Gastrocnemius medialis (tissue), 4 donors: ENCODE measurements around the gene TMEM158. TPM values are rescaled to one million over a fixed set of nuclear protein-coding genes. Genes with fewer than 3 reads are reported as not detected.

Experiments
- ATAC-seq, 2 donors: fragments of 150-250 bp; one replicate each; pipeline ENCODE4 v1.9.1; 2016
- DNase-seq, 2 donors: peaks; one replicate each; pipeline ENCODE4 v3.0.0-alpha.2; 2019
- H3K27ac ChIP-seq, 4 donors: fragments of 200-600 bp; sonication (generic); 1 replicate in 1 of 4; 2 replicates in 3 of 4; pipeline ENCODE4 v1.5.1; 2016 to 2018; ENCODE audit warnings: mild to moderate bottlenecking in 2 of 4, moderate library complexity in 1 of 4
- H3K27me3 ChIP-seq, 3 donors: fragments of 200-600 bp; sonication (generic) in 2 of 3; 1 replicate in 1 of 3; 2 replicates in 2 of 3; pipeline versions ENCODE4 v1.5.1 to v1.6.0; 2016 to 2019; ENCODE audit warnings: mild to moderate bottlenecking in 1 of 3, moderate library complexity in 1 of 3
- H3K36me3 ChIP-seq, 2 donors: fragments of 200-600 bp; sonication (generic) in 1 of 2; one replicate each; pipeline ENCODE4 v1.5.1; 2017 to 2018
- H3K4me1 ChIP-seq, 2 donors: fragments of 200-600 bp; sonication (generic) in 1 of 2; one replicate each; pipeline ENCODE4 v1.5.1; 2016 to 2017; ENCODE audit warnings: mild to moderate bottlenecking in 2 of 2
- H3K4me3 ChIP-seq, 4 donors: fragments of 200-600 bp; sonication (generic) in 3 of 4; 1 replicate in 1 of 4; 2 replicates in 3 of 4; pipeline ENCODE4 v1.5.1; 2016 to 2019; ENCODE audit warnings: mild to moderate bottlenecking in 2 of 4
- H3K9me3 ChIP-seq, 3 donors: fragments of 200-600 bp; sonication (generic) in 2 of 3; 1 replicate in 1 of 3; 2 replicates in 2 of 3; pipeline ENCODE4 v1.5.1; 2016 to 2019
- POLR2A ChIP-seq, 2 donors: fragments of 450-650 bp; IDR thresholded peaks; one replicate each; pipeline ENCODE4 v1.6.1; 2017; ENCODE audit warnings: antibody characterized with exemption in 2 of 2, mild to moderate bottlenecking in 2 of 2, moderate library complexity in 2 of 2
- in situ Hi-C, 4 donors: fragments of 200-750 bp; cut with MboI; loops; one replicate each; pipeline versions ENCODE4 v1.15.0 to v1.8.0; 2017; ENCODE audit warnings: low sequenced_read_pairs in 4 of 4
- intact Hi-C: fragments of 100-400 bp; cut with DNase I; formaldehyde crosslinking; loops from one replicate; pipeline ENCODE4 v1.15.1; 2023; ENCODE audit warnings: low total_unique reads
- total RNA-seq, 4 donors: library from RNA; depleted of rRNA; stranded (reverse); fragments of >200 nt; gene quantifications; one replicate each; pipeline versions ENCODE4 v1.1.0 to v1.2.3, GENCODE V29; 2016
- TF ChIP-seq, protein P1 (sequence below), 5 experiments: fragments of 450-650 bp in 3 of 5; fragments of 200-600 bp in 2 of 5; sonication (generic) in 2 of 5; IDR thresholded peaks in 4 of 5; conservative IDR thresholded peaks in 1 of 5; 1 replicate in 4 of 5; 2 replicates in 1 of 5; pipeline ENCODE4 v1.5.1; 2016 to 2019; ENCODE audit warnings: antibody characterized with exemption in 5 of 5, mild to moderate bottlenecking in 3 of 5, moderate library complexity in 3 of 5

Gene TMEM158
- total RNA-seq, 4 donors from 2014 or later, result 0.31 to 3.8 (median 1.1) TPM

DNA sequence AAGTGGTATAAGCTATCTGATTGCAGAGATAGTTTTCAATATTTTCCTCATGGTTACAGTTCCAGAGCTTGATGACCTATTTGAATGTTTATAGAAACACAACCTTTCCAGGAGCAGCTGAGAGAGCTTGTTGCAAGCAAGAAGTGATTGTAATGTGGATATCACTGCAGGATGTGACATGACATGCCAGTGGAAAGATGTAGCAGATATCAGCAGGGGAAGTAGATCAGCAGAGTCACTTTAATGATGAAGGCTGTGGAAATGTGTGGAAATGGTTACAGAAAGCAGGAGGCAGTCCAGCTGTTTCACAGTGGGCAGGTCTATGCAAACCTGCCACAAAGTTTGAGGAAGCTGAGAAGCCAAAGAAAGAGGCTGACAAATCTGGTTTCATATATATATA lies 21.0 kb downstream of the TMEM158 start:
- no peak for TF ChIP-seq POLR2A (IDR thresholded peaks at IDR 0.05)
- TF ChIP-seq, protein P1, sequence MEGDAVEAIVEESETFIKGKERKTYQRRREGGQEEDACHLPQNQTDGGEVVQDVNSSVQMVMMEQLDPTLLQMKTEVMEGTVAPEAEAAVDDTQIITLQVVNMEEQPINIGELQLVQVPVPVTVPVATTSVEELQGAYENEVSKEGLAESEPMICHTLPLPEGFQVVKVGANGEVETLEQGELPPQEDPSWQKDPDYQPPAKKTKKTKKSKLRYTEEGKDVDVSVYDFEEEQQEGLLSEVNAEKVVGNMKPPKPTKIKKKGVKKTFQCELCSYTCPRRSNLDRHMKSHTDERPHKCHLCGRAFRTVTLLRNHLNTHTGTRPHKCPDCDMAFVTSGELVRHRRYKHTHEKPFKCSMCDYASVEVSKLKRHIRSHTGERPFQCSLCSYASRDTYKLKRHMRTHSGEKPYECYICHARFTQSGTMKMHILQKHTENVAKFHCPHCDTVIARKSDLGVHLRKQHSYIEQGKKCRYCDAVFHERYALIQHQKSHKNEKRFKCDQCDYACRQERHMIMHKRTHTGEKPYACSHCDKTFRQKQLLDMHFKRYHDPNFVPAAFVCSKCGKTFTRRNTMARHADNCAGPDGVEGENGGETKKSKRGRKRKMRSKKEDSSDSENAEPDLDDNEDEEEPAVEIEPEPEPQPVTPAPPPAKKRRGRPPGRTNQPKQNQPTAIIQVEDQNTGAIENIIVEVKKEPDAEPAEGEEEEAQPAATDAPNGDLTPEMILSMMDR (IDR thresholded peaks at IDR 0.05 in 4 of 5, conservative IDR thresholded peaks at IDR 0.05 in 1 of 5), result no peak
- in situ Hi-C loops (loop anchor here in 3 of 4 donors (25.0 kb wide), 2 partner anchors 282 to 457 kb away; no protein-coding TSS in a partner anchor), intact Hi-C loops (no loop called here)
- no peak for DNase-seq
- no peaks in the 10 kb centered on the region for H3K27me3 ChIP-seq
- H3K27ac ChIP-seq, result no peak overlapping the region
- H3K9me3 ChIP-seq, result no peaks in the 10 kb centered on the region
- ATAC-seq, result no peak
- H3K4me1 ChIP-seq, result no peaks in the 10 kb centered on the region
- no peak overlapping the region for H3K4me3 ChIP-seq
- H3K36me3 ChIP-seq, result no peaks in the 10 kb centered on the region

DNA sequence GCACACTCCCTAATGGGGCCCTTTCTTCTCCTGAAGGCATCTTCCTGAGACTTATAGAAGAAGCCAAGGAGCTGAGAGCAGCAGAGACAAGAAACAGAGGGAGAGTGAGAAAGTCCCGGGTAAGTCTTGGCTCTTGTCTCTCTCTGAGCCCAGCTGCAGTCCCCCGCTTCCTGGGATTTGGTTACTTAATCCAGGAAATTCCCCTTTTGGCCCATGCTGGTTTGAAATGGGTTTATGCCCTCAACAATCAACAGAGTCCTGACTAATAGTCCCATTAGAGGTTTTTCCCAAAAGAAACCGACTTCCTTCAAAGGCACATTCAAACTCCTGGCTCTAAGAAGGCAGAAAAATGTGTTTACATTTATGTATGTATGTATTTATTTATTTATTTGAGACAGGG lies 22.0 kb downstream of the TMEM158 start:
- in situ Hi-C loops (loop anchor here in 3 of 4 donors (5.0 to 25.0 kb wide), 3 partner anchors 162 to 458 kb away; no protein-coding TSS in a partner anchor), intact Hi-C loops (no loop called here)
- ATAC-seq, result no peak
- TF ChIP-seq, protein P1 (IDR thresholded peaks at IDR 0.05 in 4 of 5, conservative IDR thresholded peaks at IDR 0.05 in 1 of 5), result no peak
- TF ChIP-seq POLR2A (IDR thresholded peaks at IDR 0.05), result no peak
- no peaks in the 10 kb centered on the region for H3K9me3 ChIP-seq
- H3K4me3 ChIP-seq, result no peak overlapping the region
- no peaks in the 10 kb centered on the region for H3K4me1 ChIP-seq
- no peak overlapping the region for H3K27ac ChIP-seq
- DNase-seq, result no peak
- H3K27me3 ChIP-seq, result no peaks in the 10 kb centered on the region
- H3K36me3 ChIP-seq, result no peaks in the 10 kb centered on the region

DNA sequence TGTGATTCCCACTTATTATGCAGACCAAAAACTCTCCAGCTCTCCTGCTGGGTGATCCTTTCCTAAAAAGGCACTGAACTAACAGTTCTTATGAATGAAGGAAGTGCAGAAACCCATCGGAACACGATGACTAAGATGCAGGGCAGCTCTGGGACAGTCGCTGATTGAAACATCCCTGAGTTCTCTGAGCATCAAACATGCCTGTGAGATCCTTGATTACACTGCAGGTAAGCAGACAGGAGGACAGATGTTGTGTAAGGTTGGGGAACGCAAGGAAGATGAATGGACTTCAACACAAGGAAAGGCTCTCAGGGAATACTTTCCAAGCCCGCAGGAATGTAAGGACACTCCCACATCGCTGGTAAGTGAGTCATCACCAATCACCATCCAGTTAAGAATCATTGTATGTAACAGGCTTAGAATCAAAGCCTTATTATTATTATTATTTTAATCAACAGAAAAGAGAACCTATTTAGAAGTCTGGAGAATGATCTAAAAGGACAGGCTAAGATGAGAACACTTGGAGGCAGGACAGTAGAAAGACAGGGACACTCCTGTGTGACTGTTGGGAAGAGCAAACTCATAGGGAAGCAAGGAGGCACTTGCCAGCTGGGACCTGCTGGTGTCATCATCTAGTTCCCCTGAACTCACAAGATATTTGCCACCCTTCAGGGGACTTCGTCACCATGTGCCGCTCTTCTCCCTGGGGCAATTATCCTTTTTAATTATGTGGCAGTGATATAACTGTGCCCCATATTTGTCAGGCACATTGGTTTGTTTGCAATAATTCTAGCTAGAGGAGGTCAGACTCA lies 26.0 kb downstream of the TMEM158 start:
- ATAC-seq, result peak in 1 of 2 donors; percentile 33
- DNase-seq, result no peak
- TF ChIP-seq, protein P1 (IDR thresholded peaks at IDR 0.05 in 4 of 5, conservative IDR thresholded peaks at IDR 0.05 in 1 of 5), result no peak
- no peak for TF ChIP-seq POLR2A (IDR thresholded peaks at IDR 0.05)
- in situ Hi-C loops, result loop anchor here in 3 of 4 donors (5.0 to 25.0 kb wide), 3 partner anchors 158 to 462 kb away; no protein-coding TSS in a partner anchor
- Histone ChIP-seq H3K4me1 (no peaks in the 10 kb centered on the region), H3K9me3 (no peaks in the 10 kb centered on the region), H3K4me3 (no peak overlapping the region), H3K36me3 (no peaks in the 10 kb centered on the region), H3K27me3 (no peaks in the 10 kb centered on the region), H3K27ac (no peak overlapping the region)
- intact Hi-C loops, result no loop called here

DNA sequence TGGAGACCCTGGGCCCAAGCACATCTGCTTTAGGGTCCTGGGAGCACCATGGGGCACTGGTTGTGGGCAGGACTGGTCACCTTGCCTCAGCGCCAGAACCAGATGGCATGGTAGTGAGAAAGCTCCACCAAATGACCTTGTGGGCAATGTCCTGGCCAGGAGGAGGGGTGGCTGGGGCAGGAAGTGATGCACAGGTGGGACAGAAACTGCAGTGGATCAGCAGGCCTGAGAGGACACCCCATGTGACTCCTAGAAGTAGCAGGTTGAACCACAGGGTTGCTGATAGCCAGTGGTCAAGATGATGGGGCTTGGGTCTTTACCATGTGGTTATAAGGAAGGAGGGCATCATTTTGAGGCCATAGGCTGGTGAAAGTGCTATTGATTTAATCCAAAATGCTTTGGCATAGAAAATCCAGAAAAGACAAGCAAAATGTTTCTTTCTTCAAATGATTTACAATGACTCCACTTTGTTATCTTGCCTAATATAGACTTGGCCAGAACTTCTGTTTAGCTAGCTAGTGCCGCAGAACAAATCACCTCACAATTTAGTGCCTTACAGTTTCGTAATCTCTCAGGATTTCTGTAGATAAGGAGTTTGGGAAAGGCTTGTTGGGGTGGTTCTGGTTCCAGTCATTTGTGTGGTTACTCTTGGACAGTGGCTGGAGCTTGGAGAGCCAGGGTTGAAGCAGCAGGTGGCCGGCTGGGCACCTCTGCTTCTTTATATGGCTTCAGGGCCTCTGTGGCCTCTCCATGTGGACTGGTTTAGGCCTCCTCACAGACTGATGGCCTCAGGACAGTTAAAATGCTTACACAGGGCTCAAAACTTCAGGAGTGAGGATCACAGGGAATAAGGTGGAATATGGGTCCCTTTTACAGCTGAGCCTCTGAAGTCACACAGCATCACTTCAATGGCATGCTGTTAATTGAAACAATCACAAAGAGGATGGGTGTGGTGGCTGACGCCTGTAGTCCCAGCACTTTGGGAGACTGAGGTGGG lies 27.5 kb downstream of the TMEM158 start:
- no peaks in the 10 kb centered on the region for H3K4me1 ChIP-seq
- in situ Hi-C loops (no loop called here), intact Hi-C loops (no loop called here)
- no peaks in the 10 kb centered on the region for H3K27me3 ChIP-seq
- TF ChIP-seq, protein P1 (IDR thresholded peaks at IDR 0.05 in 4 of 5, conservative IDR thresholded peaks at IDR 0.05 in 1 of 5), result no peak
- no peak overlapping the region for H3K27ac ChIP-seq
- no peak for DNase-seq
- H3K9me3 ChIP-seq, result no peaks in the 10 kb centered on the region
- H3K4me3 ChIP-seq, result no peak overlapping the region
- no peaks in the 10 kb centered on the region for H3K36me3 ChIP-seq
- no peak for ATAC-seq
